Upper lobe of left lung (tissue), 4 donors: ENCODE measurements around the gene COBL.

Experiments
- CTCF ChIP-seq, 6 experiments: fragments of 450-650 bp in 4 of 6; fragments of 200-600 bp in 2 of 6; sonication (generic) in 2 of 6; IDR thresholded peaks; one replicate each; pipeline ENCODE4 v1.5.1; 2016 to 2019; ENCODE audit warnings: antibody characterized with exemption in 6 of 6
- POLR2A ChIP-seq, 4 donors: fragments of 450-650 bp; IDR thresholded peaks; one replicate each; pipeline ENCODE4 v1.5.1; 2016 to 2017; ENCODE audit warnings: antibody characterized with exemption in 4 of 4, mild to moderate bottlenecking in 2 of 4

- no peak for TF ChIP-seq POLR2A (IDR thresholded peaks at IDR 0.05)
- no peak for TF ChIP-seq CTCF (IDR thresholded peaks at IDR 0.05)
Observed at GRCh38 chr7:51066405-51066882, 250.2 kb downstream of the COBL start.
